ENCODE measurements around the gene IGF2.

IGF2 gene

DNA sequence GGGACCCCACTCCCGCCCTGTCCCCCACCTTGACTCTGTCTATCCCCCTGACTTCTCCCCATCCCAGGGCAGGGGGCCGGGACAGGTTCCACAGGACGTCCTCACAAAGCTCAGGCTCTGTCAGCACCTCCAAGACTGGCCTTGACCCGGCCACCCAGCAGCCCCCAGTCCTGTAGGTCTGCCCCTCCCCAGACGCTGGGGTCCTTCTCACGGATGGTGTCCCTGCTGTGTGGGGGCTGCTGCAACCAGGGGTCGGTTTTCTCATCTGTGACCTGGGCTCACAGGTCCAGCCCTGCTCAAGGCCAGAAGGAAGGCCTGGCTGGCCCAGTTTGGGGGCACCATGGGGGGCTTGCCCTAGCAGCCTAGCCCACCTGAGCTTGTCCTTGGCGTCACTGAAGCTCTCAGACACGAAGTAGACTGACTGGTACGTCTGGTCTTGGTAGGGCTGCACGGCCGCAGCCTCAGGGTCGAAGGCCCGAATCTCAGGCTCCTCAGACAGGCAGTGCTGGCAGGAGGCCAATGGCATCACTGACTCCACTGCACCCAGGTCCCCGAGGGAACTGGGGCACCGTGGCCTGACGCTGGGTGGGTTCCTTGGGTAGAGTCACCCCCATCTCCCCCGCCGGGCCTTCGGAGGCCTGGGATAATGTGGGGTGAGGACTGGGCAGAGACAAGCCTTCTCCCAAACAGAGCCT is 25.8 kb upstream of the IGF2 start:
- Histone ChIP-seq H3K4me3 (ENCODE audit: low read depth, low read length, poor library complexity, severe bottlenecking) (no peak overlapping the region), H3K79me2 (ENCODE audit: insufficient read depth, low read length) (no peaks in the 10 kb centered on the region), H3K9ac (ENCODE audit: low read length) (no peak overlapping the region), H3K9me3 (ENCODE audit: low read length) (no peaks in the 10 kb centered on the region), H2AFZ (ENCODE audit: low read length) (no peak overlapping the region), H3F3A (ENCODE audit: insufficient read depth, low read length) (no peaks in the 10 kb centered on the region), H3K4me1 (ENCODE audit: insufficient read depth, low read length, severe bottlenecking) (no peaks in the 10 kb centered on the region), H3K4me2 (ENCODE audit: low read length) (no peak overlapping the region), H3K9me2 (ENCODE audit: low read depth, low read length) (no peaks in the 10 kb centered on the region), H3K27me3 (ENCODE audit: insufficient read depth, low read length) (no peaks in the 10 kb centered on the region), H3K36me3 (ENCODE audit: insufficient read depth, low read length) (no peaks in the 10 kb centered on the region), H4K20me1 (ENCODE audit: insufficient read depth, low read length) (no peaks in the 10 kb centered on the region), H3K27ac (ENCODE audit: low read depth, low read length, poor library complexity, severe bottlenecking) (no peak overlapping the region)
- TF ChIP-seq, protein P1, sequence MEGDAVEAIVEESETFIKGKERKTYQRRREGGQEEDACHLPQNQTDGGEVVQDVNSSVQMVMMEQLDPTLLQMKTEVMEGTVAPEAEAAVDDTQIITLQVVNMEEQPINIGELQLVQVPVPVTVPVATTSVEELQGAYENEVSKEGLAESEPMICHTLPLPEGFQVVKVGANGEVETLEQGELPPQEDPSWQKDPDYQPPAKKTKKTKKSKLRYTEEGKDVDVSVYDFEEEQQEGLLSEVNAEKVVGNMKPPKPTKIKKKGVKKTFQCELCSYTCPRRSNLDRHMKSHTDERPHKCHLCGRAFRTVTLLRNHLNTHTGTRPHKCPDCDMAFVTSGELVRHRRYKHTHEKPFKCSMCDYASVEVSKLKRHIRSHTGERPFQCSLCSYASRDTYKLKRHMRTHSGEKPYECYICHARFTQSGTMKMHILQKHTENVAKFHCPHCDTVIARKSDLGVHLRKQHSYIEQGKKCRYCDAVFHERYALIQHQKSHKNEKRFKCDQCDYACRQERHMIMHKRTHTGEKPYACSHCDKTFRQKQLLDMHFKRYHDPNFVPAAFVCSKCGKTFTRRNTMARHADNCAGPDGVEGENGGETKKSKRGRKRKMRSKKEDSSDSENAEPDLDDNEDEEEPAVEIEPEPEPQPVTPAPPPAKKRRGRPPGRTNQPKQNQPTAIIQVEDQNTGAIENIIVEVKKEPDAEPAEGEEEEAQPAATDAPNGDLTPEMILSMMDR (IDR thresholded peaks at IDR 0.05; ENCODE audit: low read length), result no peak
- TF ChIP-seq EZH2 (IDR thresholded peaks at IDR 0.05; ENCODE audit: borderline replicate concordance, low read length), result no peak

GRCh38 chr11:2164081-2164480 is 24.9 kb upstream of the IGF2 start:
- Histone ChIP-seq H3K4me1 (ENCODE audit: insufficient read depth, low read length, severe bottlenecking) (no peaks in the 10 kb centered on the region), H3K36me3 (ENCODE audit: insufficient read depth, low read length) (no peaks in the 10 kb centered on the region), H3F3A (ENCODE audit: insufficient read depth, low read length) (no peaks in the 10 kb centered on the region), H3K9me3 (ENCODE audit: low read length) (no peaks in the 10 kb centered on the region), H3K4me3 (ENCODE audit: low read depth, low read length, poor library complexity, severe bottlenecking) (no peak overlapping the region), H3K4me2 (ENCODE audit: low read length) (no peak overlapping the region), H3K27ac (ENCODE audit: low read depth, low read length, poor library complexity, severe bottlenecking) (no peak overlapping the region), H4K20me1 (ENCODE audit: insufficient read depth, low read length) (no peaks in the 10 kb centered on the region), H3K27me3 (ENCODE audit: insufficient read depth, low read length) (no peaks in the 10 kb centered on the region), H3K79me2 (ENCODE audit: insufficient read depth, low read length) (no peaks in the 10 kb centered on the region), H3K9me2 (ENCODE audit: low read depth, low read length) (no peaks in the 10 kb centered on the region), H3K9ac (ENCODE audit: low read length) (no peak overlapping the region), H2AFZ (ENCODE audit: low read length) (no peak overlapping the region)
- TF ChIP-seq EZH2 (IDR thresholded peaks at IDR 0.05; ENCODE audit: borderline replicate concordance, low read length), result no peak
- TF ChIP-seq, protein P1 (IDR thresholded peaks at IDR 0.05; ENCODE audit: low read length), result no peak

GRCh38 chr11:2163428-2163978 is 24.3 kb upstream of the IGF2 start:
- no peaks in the 10 kb centered on the region for H3K9me2 ChIP-seq (ENCODE audit: low read depth, low read length)
- no peak overlapping the region for H3K4me3 ChIP-seq (ENCODE audit: low read depth, low read length, poor library complexity, severe bottlenecking)
- no peaks in the 10 kb centered on the region for H3K36me3 ChIP-seq (ENCODE audit: insufficient read depth, low read length)
- no peaks in the 10 kb centered on the region for H3K79me2 ChIP-seq (ENCODE audit: insufficient read depth, low read length)
- H3F3A ChIP-seq (ENCODE audit: insufficient read depth, low read length), result no peaks in the 10 kb centered on the region
- H3K9ac ChIP-seq (ENCODE audit: low read length), result no peak overlapping the region
- no peak overlapping the region for H3K4me2 ChIP-seq (ENCODE audit: low read length)
- H3K27ac ChIP-seq (ENCODE audit: low read depth, low read length, poor library complexity, severe bottlenecking), result no peak overlapping the region
- TF ChIP-seq, protein P1 (IDR thresholded peaks at IDR 0.05; ENCODE audit: low read length), result no peak
- TF ChIP-seq EZH2 (IDR thresholded peaks at IDR 0.05; ENCODE audit: borderline replicate concordance, low read length), result no peak
- no peaks in the 10 kb centered on the region for H3K9me3 ChIP-seq (ENCODE audit: low read length)
- no peak overlapping the region for H2AFZ ChIP-seq (ENCODE audit: low read length)
- no peaks in the 10 kb centered on the region for H3K4me1 ChIP-seq (ENCODE audit: insufficient read depth, low read length, severe bottlenecking)
- no peaks in the 10 kb centered on the region for H3K27me3 ChIP-seq (ENCODE audit: insufficient read depth, low read length)
- no peaks in the 10 kb centered on the region for H4K20me1 ChIP-seq (ENCODE audit: insufficient read depth, low read length)

Data from OCI-LY1 (cell line).